Measurements from ENCODE around the gene ZNF763. TPM values are rescaled to one million over a fixed set of nuclear protein-coding genes. Genes with fewer than 3 reads are reported as not detected.
A peak's percentile ranks its signal among the peaks of the same experiment; 100 is the strongest.
"Not testable (repeated sequence)": the region's sequence is repeated elsewhere in the genome, so short reads cannot be mapped to it uniquely, and the experiment has no call there.

Gene ZNF763
- polyA plus RNA-seq, 1 of the 3 experiments (the other 2 are of a cell fraction), result 0.72 TPM

- Histone ChIP-seq H3K9me2 (no peaks in the 10 kb centered on the region), H4K20me1 (ENCODE audit: insufficient read depth) (no peaks in the 10 kb centered on the region), H3K4me2 (no peak overlapping the region), H3K79me2 (ENCODE audit: insufficient read depth) (no peaks in the 10 kb centered on the region), H2AFZ (ENCODE audit: low read depth) (no peak overlapping the region), H3K27me3 (ENCODE audit: insufficient read depth) (no peaks in the 10 kb centered on the region), H3K4me1 (ENCODE audit: control insufficient read depth in 1 of 2, insufficient read depth in 2 of 2, low read depth in 1 of 2, low read length in 1 of 2) (no peaks in the 10 kb centered on the region), H3K36me3 (replicated peaks in 1 of 2; ENCODE audit: control insufficient read depth in 1 of 2, insufficient read depth in 2 of 2, low read length in 1 of 2) (peaks cover 29 to 59% of the 10 kb centered on the region in 2 experiments), H3K27ac (ENCODE audit: low read depth in 2 of 2, low read length in 1 of 2) (no peak overlapping the region), H3F3A (replicated peaks; ENCODE audit: insufficient read depth) (peaks cover 13% of the 10 kb centered on the region), H3K4me3 (ENCODE audit: low read depth in 2 of 2, low read length in 1 of 2) (no peak overlapping the region; a peak in 1 of 4 replicates), H3K9me3 (peaks cover 39% of the 10 kb centered on the region), H3K9ac (no peak overlapping the region)
- WGBS (ENCODE audit: low lambda C conversion rate), result 94% methylated on average over 4 of the region's 4 CpGs
- no peak for TF ChIP-seq PBX3 (IDR thresholded peaks at IDR 0.05)
- TF ChIP-seq NRF1 (IDR thresholded peaks at IDR 0.05; ENCODE audit: low read depth, low read length), result no peak
- TF ChIP-seq GATA2 (CRISPR knock-in tag; IDR thresholded peaks at IDR 0.05), result no peak
- TF ChIP-seq FOXJ3 (CRISPR knock-in tag; IDR thresholded peaks at IDR 0.05), result no peak
- TF ChIP-seq RXRA (IDR thresholded peaks at IDR 0.05; ENCODE audit: borderline replicate concordance, low read depth), result no peak
- no peak for TF ChIP-seq ZBTB33 (IDR thresholded peaks at IDR 0.05; ENCODE audit: borderline replicate concordance, low read depth)
- no peak for TF ChIP-seq EZH2phosphoT487 (IDR thresholded peaks at IDR 0.05; ENCODE audit: borderline replicate concordance, low read depth)
- no peak for TF ChIP-seq POLR2AphosphoS5 (IDR thresholded peaks at IDR 0.05; ENCODE audit: low read depth, low read length)
- TF ChIP-seq EP300 (IDR thresholded peaks at IDR 0.05; ENCODE audit: borderline replicate concordance in 1 of 2, low read depth in 1 of 2, low read length in 1 of 2), result no peak
- TF ChIP-seq SIN3A (IDR thresholded peaks at IDR 0.05; ENCODE audit: borderline replicate concordance, low read depth, low read length), result no peak
- no peak for TF ChIP-seq USF2 (IDR thresholded peaks at IDR 0.05; ENCODE audit: borderline replicate concordance, low read depth, low read length)
- TF ChIP-seq CHD2 (IDR thresholded peaks at IDR 0.05; ENCODE audit: low read length, partially characterized antibody), result no peak
- TF ChIP-seq TAF1 (IDR thresholded peaks at IDR 0.05; ENCODE audit: borderline replicate concordance, low read depth, low read length), result no peak
- no peak for TF ChIP-seq IRF3 (IDR thresholded peaks at IDR 0.05; ENCODE audit: low read depth, low read length)
- no peak for TF ChIP-seq MEF2A (IDR thresholded peaks at IDR 0.05; ENCODE audit: borderline replicate concordance, low read depth)
- TF ChIP-seq RAD21 (IDR thresholded peaks at IDR 0.05; ENCODE audit: low read length), result no peak
- no peak for TF ChIP-seq RFX5 (IDR thresholded peaks at IDR 0.05; ENCODE audit: low read length)
- TF ChIP-seq TEAD4 (IDR thresholded peaks at IDR 0.05; ENCODE audit: borderline replicate concordance, insufficient read depth), result no peak
- DNase-seq, result no peak
- POLR2A ChIA-PET, result no interaction called here
- CTCF ChIA-PET, result no interaction called here
These were observed 15.6 kb upstream of the ZNF763 start for GRCh38 chr19:11949201-11949600.

GRCh38 chr19:11949614-11950080 is 15.2 kb upstream of the ZNF763 start:
- H3K4me1 ChIP-seq (ENCODE audit: control insufficient read depth in 1 of 2, insufficient read depth in 2 of 2, low read depth in 1 of 2, low read length in 1 of 2); H2AFZ ChIP-seq (ENCODE audit: low read depth); H3K9ac ChIP-seq; POLR2A ChIA-PET; CTCF ChIA-PET; H3K27me3 ChIP-seq (ENCODE audit: insufficient read depth); H3K9me2 ChIP-seq; H4K20me1 ChIP-seq (ENCODE audit: insufficient read depth); H3K27ac ChIP-seq (ENCODE audit: low read depth in 2 of 2, low read length in 1 of 2); H3K4me2 ChIP-seq; DNase-seq; H3K79me2 ChIP-seq (ENCODE audit: insufficient read depth): not testable (repeated sequence)
- Histone ChIP-seq H3K36me3 (replicated peaks in 1 of 2; ENCODE audit: control insufficient read depth in 1 of 2, insufficient read depth in 2 of 2, low read length in 1 of 2) (peaks cover 29 to 59% of the 10 kb centered on the region in 2 experiments), H3K4me3 (ENCODE audit: low read depth in 2 of 2, low read length in 1 of 2) (peak overlapping the region in 1 of 2 experiments; percentile 7; a peak in 1 of 4 replicates), H3K9me3 (peaks cover 39% of the 10 kb centered on the region), H3F3A (replicated peaks; ENCODE audit: insufficient read depth) (peaks cover 13% of the 10 kb centered on the region)
- WGBS (ENCODE audit: low lambda C conversion rate), result 91% methylated on average over 4 of the region's 4 CpGs
